A673 (cell line): Measurements from ENCODE around the gene BCAS1. TPM values are rescaled to one million over a fixed set of nuclear protein-coding genes. Genes with fewer than 3 reads are reported as not detected.

Experiments
- BruUV-seq: library from RNA; stranded (reverse); fragments of 400-500 nt; replicated peaks from 2 replicates; lab custom pipeline; 2021; lab: Mats Ljungman, UMichigan
- CTCF ChIA-PET: fragments of 300-600 bp; sonication (Branson Sonifier 250); formaldehyde crosslinking; loops from one replicate; lab custom pipeline; 2022; ENCODE audit warnings: antibody characterized with exemption; lab: Charles Lee
- POLR2A ChIA-PET: fragments of 300-600 bp; sonication (Branson Sonifier 250); formaldehyde crosslinking; loops from one replicate; lab custom pipeline; 2022; ENCODE audit warnings: antibody characterized with exemption; ENCODE audit not compliant: low non-redundant PET; lab: Charles Lee
- DNase-seq: peaks from one replicate; pipeline ENCODE4 v3.0.0-alpha.2; 2015; ENCODE audit warnings: low spot score
- H3K27ac ChIP-seq: fragments of 200-600 bp; sonication (generic); 2 replicates; pipeline ENCODE4 v1.5.1; 2016; ENCODE audit warnings: mixed run types, low read depth, mild to moderate bottlenecking, mixed read lengths, antibody characterized with exemption, low read length; ENCODE audit not compliant: poor library complexity, severe bottlenecking
- H3K27me3 ChIP-seq: fragments of 200-600 bp; sonication (generic); replicated peaks from 2 replicates; pipeline ENCODE4 v1.6.1; 2017; ENCODE audit warnings: mixed run types, low read depth, mild to moderate bottlenecking, mixed read lengths, antibody characterized with exemption, low read length; ENCODE audit not compliant: insufficient read depth, poor library complexity
- H3K36me3 ChIP-seq: fragments of 200-600 bp; sonication (generic); 2 replicates; pipeline ENCODE4 v1.6.1; 2016; ENCODE audit warnings: mixed run types, mild to moderate bottlenecking, mixed read lengths, antibody characterized with exemption, low read length; ENCODE audit not compliant: insufficient read depth, poor library complexity, severe bottlenecking
- H3K4me1 ChIP-seq: fragments of 200-600 bp; sonication (generic); 2 replicates; pipeline ENCODE4 v1.6.1; 2017; ENCODE audit warnings: mixed run types, mild to moderate bottlenecking, mixed read lengths, antibody characterized with exemption, low read length; ENCODE audit not compliant: insufficient read depth, poor library complexity, severe bottlenecking
- H3K4me3 ChIP-seq: fragments of 200-600 bp; sonication (generic); 2 replicates; pipeline ENCODE4 v1.5.1; 2016; ENCODE audit warnings: low read depth, mixed run types, mild to moderate bottlenecking, mixed read lengths, low read length; ENCODE audit not compliant: poor library complexity, severe bottlenecking
- H3K9me3 ChIP-seq: fragments of 200-600 bp; sonication (generic); 2 replicates; pipeline ENCODE4 v1.6.1; 2016; ENCODE audit warnings: mixed run types, low read depth, mild to moderate bottlenecking, mixed read lengths, antibody characterized with exemption, low read length; ENCODE audit not compliant: poor library complexity, severe bottlenecking
- CTCF ChIP-seq: fragments of 300-800, 200-600 bp; sonication (generic); conservative IDR thresholded peaks from 2 replicates; pipeline ENCODE4 v1.5.1; 2017; ENCODE audit warnings: low read depth, mild to moderate bottlenecking, antibody characterized with exemption, low read length, moderate library complexity, mixed read lengths
- EZH2 ChIP-seq: fragments of 200-600 bp; sonication (generic); IDR thresholded peaks from 2 replicates; pipeline ENCODE4 v1.6.1; 2017; ENCODE audit warnings: borderline replicate concordance, low read depth, mild to moderate bottlenecking, mixed read lengths, antibody characterized with exemption, low read length; ENCODE audit not compliant: poor library complexity, severe bottlenecking
- intact Hi-C: fragments of 100-400 bp; cut with micrococcal nuclease; formaldehyde crosslinking; loops from one replicate; pipeline ENCODE4 v1.10.0; 2022; ENCODE audit not compliant: unreplicated experiment
- total RNA-seq: library from RNA; stranded (reverse); gene quantifications from 2 replicates; pipeline ENCODE4 v1.2.3, GENCODE V29; 2021

Gene BCAS1
- total RNA-seq, 1 experiment from 2014 or later, result 1.4 TPM

DNA sequence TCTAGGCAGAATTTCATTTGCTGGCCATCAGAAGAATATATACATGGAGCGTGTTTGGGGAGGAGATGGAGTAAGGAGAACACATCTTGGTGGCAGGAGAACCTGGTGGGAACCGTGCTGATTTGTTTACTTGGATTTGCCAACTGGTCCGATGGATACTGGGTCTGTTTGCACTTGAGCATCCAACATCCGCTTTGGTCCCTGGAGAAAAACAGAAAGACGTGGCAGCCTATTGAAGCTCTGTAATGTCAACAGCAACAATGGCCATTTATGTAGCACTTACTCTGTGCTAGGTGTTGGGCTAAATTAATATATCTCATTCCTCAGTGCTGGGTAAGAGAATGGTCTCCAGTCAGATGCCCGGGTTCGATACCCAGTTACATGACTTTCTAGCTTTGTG lies 125.6 kb downstream of the BCAS1 start:
- DNase-seq, result no peak
- ChIA-PET CTCF (no interaction called here), POLR2A (no interaction called here)
- no peak overlapping the region for H3K4me3 ChIP-seq
- TF ChIP-seq CTCF, result no peak
- no peak for TF ChIP-seq EZH2
- no TSS peak for BruUV-seq
- no peak overlapping the region for H3K27ac ChIP-seq
- no peaks in the 10 kb centered on the region for H3K27me3 ChIP-seq
- H3K36me3 ChIP-seq, result no peaks in the 10 kb centered on the region
- peaks cover 50% of the 10 kb centered on the region for H3K4me1 ChIP-seq
- intact Hi-C loops, result loop anchor here (5.0 to 10.0 kb wide), 4 partner anchors 118 to 800 kb away; no protein-coding TSS in a partner anchor
- no peaks in the 10 kb centered on the region for H3K9me3 ChIP-seq

GRCh38 chr20:53943522-53944291 lies 126.7 kb downstream of the BCAS1 start:
- DNase-seq, result peak; percentile 81
- Histone ChIP-seq H3K4me1 (peaks cover 51% of the 10 kb centered on the region), H3K36me3 (no peaks in the 10 kb centered on the region), H3K4me3 (peak overlapping the region; percentile 24), H3K9me3 (no peaks in the 10 kb centered on the region), H3K27ac (no peak overlapping the region), H3K27me3 (no peaks in the 10 kb centered on the region)
- intact Hi-C loops, result loop anchor here (5.0 to 10.0 kb wide), 4 partner anchors 119 to 799 kb away; no protein-coding TSS in a partner anchor
- POLR2A ChIA-PET, result no interaction called here
- TF ChIP-seq EZH2 (no peak), CTCF (peak; percentile 74)
- BruUV-seq, result no TSS peak
- CTCF ChIA-PET, result no interaction called here

- H3K4me1 ChIP-seq, result peaks cover 52% of the 10 kb centered on the region
- TF ChIP-seq CTCF (no peak), EZH2 (no peak)
- H3K27ac ChIP-seq, result no peak overlapping the region
- no peaks in the 10 kb centered on the region for H3K27me3 ChIP-seq
- H3K4me3 ChIP-seq, result no peak overlapping the region
- BruUV-seq, result no TSS peak
- CTCF ChIA-PET, result no interaction called here
- no peaks in the 10 kb centered on the region for H3K9me3 ChIP-seq
- POLR2A ChIA-PET, result no interaction called here
- no peak for DNase-seq
- intact Hi-C loops, result loop anchor here (5.0 to 10.0 kb wide), 4 partner anchors 119 to 798 kb away; no protein-coding TSS in a partner anchor
- H3K36me3 ChIP-seq, result no peaks in the 10 kb centered on the region
These were observed 127.4 kb downstream of the BCAS1 start for GRCh38 chr20:53942973-53943372.
